PC-9 (cell line): ENCODE results near the gene MAN1A1.

Experiments used
- CTCF ChIP-seq: fragments of 200-600 bp; sonication (generic); conservative IDR thresholded peaks from 2 replicates; pipeline ENCODE4 v1.6.1; 2017; ENCODE audit warnings: mixed run types, antibody characterized with exemption, mild to moderate bottlenecking, moderate library complexity
- EZH2 ChIP-seq: fragments of 200-600 bp; sonication (generic); IDR thresholded peaks from 2 replicates; pipeline ENCODE4 v1.8.0; 2017; ENCODE audit warnings: antibody characterized with exemption, low read depth

GRCh38 chr6:119343167-119343566, 6.4 kb downstream of the MAN1A1 start:
- TF ChIP-seq EZH2 (no peak), CTCF (no peak)
